HEK293 (cell line): ENCODE data around the gene CCDC122.

Experiments used
- EGR2 ChIP-seq: fragments of 450-650 bp; formaldehyde crosslinking; IDR thresholded peaks from 2 replicates; pipeline ENCODE4 v1.5.1; 2016; ENCODE audit warnings: low read depth, missing biosample characterization, missing genetic modification characterization
- KLF16 ChIP-seq: fragments of 450-650 bp; formaldehyde crosslinking; IDR thresholded peaks from 2 replicates; pipeline ENCODE4 v1.5.1; 2017; ENCODE audit warnings: missing biosample characterization, missing genetic modification characterization
- KLF9 ChIP-seq: fragments of 450-650 bp; formaldehyde crosslinking; IDR thresholded peaks from 2 replicates; pipeline ENCODE4 v1.5.1; 2016; ENCODE audit warnings: missing biosample characterization, missing genetic modification characterization, low read depth
- OVOL3 ChIP-seq: fragments of 450-650 bp; formaldehyde crosslinking; IDR thresholded peaks from 2 replicates; pipeline ENCODE4 v1.5.1; 2016; ENCODE audit warnings: missing biosample characterization, missing genetic modification characterization
- SP2 ChIP-seq: fragments of 450-650 bp; formaldehyde crosslinking; IDR thresholded peaks from 2 replicates; pipeline ENCODE4 v1.5.1; 2016; ENCODE audit warnings: missing biosample characterization, missing genetic modification characterization
- ZBTB48 ChIP-seq: fragments of 450-650 bp; formaldehyde crosslinking; IDR thresholded peaks from 2 replicates; pipeline ENCODE4 v1.5.1; 2016; ENCODE audit warnings: missing biosample characterization, missing genetic modification characterization
- ZFP3 ChIP-seq: fragments of 450-650 bp; formaldehyde crosslinking; IDR thresholded peaks from 2 replicates; pipeline ENCODE4 v1.5.1; 2016; ENCODE audit warnings: low read depth, missing biosample characterization, missing genetic modification characterization
- ZNF223 ChIP-seq: fragments of 450-650 bp; formaldehyde crosslinking; IDR thresholded peaks from 2 replicates; pipeline ENCODE4 v1.5.1; 2016; ENCODE audit warnings: missing biosample characterization, missing genetic modification characterization
- ZNF311 ChIP-seq: fragments of 450-650 bp; formaldehyde crosslinking; IDR thresholded peaks from 2 replicates; pipeline ENCODE4 v1.5.1; 2017; ENCODE audit warnings: missing biosample characterization, missing genetic modification characterization, borderline replicate concordance
- ZNF555 ChIP-seq: fragments of 450-650 bp; formaldehyde crosslinking; conservative IDR thresholded peaks from 2 replicates; pipeline ENCODE4 v1.5.1; 2017; ENCODE audit warnings: missing biosample characterization, mild to moderate bottlenecking, missing genetic modification characterization, inconsistent platforms
- ZNF658 ChIP-seq: fragments of 450-650 bp; formaldehyde crosslinking; IDR thresholded peaks from 2 replicates; pipeline ENCODE4; 2016; ENCODE audit warnings: missing biosample characterization, missing genetic modification characterization
- ZNF660 ChIP-seq: fragments of 450-650 bp; IDR thresholded peaks from 2 replicates; pipeline ENCODE4 v1.5.1; 2018; ENCODE audit warnings: missing biosample characterization, mild to moderate bottlenecking, missing genetic modification characterization
- ZNF76 ChIP-seq: fragments of 450-650 bp; formaldehyde crosslinking; IDR thresholded peaks from 2 replicates; pipeline ENCODE4; 2016; ENCODE audit warnings: low read depth, missing biosample characterization, missing genetic modification characterization, borderline replicate concordance
- TF ChIP-seq, protein P1 (sequence below): fragments of 450-650 bp; formaldehyde crosslinking; IDR thresholded peaks from 2 replicates; pipeline ENCODE4 v1.5.1; 2017; ENCODE audit warnings: missing biosample characterization, missing genetic modification characterization
- TF ChIP-seq, protein P2 (sequence below): fragments of 450-650 bp; formaldehyde crosslinking; IDR thresholded peaks from 2 replicates; pipeline ENCODE4 v1.5.1; 2016; ENCODE audit warnings: missing biosample characterization, missing genetic modification characterization
- TF ChIP-seq, protein P3 (sequence below): fragments of 450-650 bp; IDR thresholded peaks from 2 replicates; pipeline ENCODE4 v1.5.1; 2018; ENCODE audit warnings: missing biosample characterization, missing genetic modification characterization
- TF ChIP-seq, protein P4 (sequence below): fragments of 450-650 bp; formaldehyde crosslinking; conservative IDR thresholded peaks from 2 replicates; pipeline ENCODE4 v1.5.1; 2016; ENCODE audit warnings: low read depth, missing biosample characterization, missing genetic modification characterization
- TF ChIP-seq, protein P5 (sequence below): fragments of 450-650 bp; formaldehyde crosslinking; optimal IDR thresholded peaks from 2 replicates; pipeline ENCODE3; 2016; ENCODE audit warnings: missing biosample characterization, mild to moderate bottlenecking, missing genetic modification characterization
- TF ChIP-seq, protein P6 (sequence below): fragments of 450-650 bp; formaldehyde crosslinking; IDR thresholded peaks from 2 replicates; pipeline ENCODE4 v1.5.1; 2017; ENCODE audit warnings: missing biosample characterization, missing genetic modification characterization

The CCDC122 gene

DNA sequence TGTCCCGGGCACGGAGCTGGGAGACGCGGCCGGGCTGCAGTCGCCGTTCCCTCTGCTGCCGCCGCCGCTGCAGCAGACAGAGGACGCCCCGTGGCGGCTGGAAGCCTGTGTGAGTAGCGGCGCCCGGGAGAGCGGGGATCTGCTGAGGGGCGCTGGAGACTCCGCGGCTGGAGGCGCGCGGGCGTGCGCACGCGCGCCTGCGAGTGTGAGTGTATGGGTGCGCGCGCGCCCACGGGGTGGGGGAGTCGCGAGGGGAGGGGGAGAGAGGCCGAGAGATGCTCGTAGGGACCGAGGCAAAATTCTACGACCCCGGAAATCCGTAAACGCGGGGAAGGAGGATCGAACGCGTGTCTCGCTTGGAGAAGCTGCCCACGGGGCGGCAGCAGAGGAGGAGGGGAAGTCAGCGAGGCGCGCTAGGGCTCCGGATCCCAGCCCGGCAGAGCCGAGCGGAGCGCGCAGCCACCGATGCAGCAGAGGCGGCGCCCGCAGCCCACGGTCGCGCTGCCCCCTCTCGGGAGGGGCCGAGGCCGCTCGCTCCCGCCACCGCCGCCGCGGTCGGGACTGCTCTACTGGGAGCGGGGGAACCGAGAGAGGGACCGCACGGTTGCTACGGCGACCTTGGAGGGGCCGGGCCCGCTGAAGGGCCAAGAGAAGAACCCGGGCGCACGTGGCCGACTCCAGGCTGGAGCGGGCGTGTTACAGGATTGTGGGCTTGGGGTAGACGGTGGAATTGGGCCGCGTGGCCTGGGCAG is 92.6 kb downstream of the CCDC122 start, which contains the start of gene ENOX1 (continued):
- no peak for TF ChIP-seq ZFP3
- peak; percentile 78 for TF ChIP-seq EGR2
- TF ChIP-seq, protein P1, sequence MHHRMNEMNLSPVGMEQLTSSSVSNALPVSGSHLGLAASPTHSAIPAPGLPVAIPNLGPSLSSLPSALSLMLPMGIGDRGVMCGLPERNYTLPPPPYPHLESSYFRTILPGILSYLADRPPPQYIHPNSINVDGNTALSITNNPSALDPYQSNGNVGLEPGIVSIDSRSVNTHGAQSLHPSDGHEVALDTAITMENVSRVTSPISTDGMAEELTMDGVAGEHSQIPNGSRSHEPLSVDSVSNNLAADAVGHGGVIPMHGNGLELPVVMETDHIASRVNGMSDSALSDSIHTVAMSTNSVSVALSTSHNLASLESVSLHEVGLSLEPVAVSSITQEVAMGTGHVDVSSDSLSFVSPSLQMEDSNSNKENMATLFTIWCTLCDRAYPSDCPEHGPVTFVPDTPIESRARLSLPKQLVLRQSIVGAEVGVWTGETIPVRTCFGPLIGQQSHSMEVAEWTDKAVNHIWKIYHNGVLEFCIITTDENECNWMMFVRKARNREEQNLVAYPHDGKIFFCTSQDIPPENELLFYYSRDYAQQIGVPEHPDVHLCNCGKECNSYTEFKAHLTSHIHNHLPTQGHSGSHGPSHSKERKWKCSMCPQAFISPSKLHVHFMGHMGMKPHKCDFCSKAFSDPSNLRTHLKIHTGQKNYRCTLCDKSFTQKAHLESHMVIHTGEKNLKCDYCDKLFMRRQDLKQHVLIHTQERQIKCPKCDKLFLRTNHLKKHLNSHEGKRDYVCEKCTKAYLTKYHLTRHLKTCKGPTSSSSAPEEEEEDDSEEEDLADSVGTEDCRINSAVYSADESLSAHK (tag by site-specific recombination): no peak
- no peak for TF ChIP-seq ZNF658 (tag by site-specific recombination)
- TF ChIP-seq OVOL3 (tag by site-specific recombination): no peak
- peak; percentile 98 for TF ChIP-seq ZBTB48 (tag by site-specific recombination)
- TF ChIP-seq ZNF311 (tag by site-specific recombination): no peak
- TF ChIP-seq, protein P2, sequence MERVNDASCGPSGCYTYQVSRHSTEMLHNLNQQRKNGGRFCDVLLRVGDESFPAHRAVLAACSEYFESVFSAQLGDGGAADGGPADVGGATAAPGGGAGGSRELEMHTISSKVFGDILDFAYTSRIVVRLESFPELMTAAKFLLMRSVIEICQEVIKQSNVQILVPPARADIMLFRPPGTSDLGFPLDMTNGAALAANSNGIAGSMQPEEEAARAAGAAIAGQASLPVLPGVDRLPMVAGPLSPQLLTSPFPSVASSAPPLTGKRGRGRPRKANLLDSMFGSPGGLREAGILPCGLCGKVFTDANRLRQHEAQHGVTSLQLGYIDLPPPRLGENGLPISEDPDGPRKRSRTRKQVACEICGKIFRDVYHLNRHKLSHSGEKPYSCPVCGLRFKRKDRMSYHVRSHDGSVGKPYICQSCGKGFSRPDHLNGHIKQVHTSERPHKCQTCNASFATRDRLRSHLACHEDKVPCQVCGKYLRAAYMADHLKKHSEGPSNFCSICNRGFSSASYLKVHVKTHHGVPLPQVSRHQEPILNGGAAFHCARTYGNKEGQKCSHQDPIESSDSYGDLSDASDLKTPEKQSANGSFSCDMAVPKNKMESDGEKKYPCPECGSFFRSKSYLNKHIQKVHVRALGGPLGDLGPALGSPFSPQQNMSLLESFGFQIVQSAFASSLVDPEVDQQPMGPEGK: peak; percentile 56; the same call in 1 of the 2 replicates
- TF ChIP-seq SP2 (tag by site-specific recombination): peak; percentile 47
- TF ChIP-seq, protein P3, sequence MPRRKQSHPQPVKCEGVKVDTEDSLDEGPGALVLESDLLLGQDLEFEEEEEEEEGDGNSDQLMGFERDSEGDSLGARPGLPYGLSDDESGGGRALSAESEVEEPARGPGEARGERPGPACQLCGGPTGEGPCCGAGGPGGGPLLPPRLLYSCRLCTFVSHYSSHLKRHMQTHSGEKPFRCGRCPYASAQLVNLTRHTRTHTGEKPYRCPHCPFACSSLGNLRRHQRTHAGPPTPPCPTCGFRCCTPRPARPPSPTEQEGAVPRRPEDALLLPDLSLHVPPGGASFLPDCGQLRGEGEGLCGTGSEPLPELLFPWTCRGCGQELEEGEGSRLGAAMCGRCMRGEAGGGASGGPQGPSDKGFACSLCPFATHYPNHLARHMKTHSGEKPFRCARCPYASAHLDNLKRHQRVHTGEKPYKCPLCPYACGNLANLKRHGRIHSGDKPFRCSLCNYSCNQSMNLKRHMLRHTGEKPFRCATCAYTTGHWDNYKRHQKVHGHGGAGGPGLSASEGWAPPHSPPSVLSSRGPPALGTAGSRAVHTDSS: no peak
- TF ChIP-seq, protein P4, sequence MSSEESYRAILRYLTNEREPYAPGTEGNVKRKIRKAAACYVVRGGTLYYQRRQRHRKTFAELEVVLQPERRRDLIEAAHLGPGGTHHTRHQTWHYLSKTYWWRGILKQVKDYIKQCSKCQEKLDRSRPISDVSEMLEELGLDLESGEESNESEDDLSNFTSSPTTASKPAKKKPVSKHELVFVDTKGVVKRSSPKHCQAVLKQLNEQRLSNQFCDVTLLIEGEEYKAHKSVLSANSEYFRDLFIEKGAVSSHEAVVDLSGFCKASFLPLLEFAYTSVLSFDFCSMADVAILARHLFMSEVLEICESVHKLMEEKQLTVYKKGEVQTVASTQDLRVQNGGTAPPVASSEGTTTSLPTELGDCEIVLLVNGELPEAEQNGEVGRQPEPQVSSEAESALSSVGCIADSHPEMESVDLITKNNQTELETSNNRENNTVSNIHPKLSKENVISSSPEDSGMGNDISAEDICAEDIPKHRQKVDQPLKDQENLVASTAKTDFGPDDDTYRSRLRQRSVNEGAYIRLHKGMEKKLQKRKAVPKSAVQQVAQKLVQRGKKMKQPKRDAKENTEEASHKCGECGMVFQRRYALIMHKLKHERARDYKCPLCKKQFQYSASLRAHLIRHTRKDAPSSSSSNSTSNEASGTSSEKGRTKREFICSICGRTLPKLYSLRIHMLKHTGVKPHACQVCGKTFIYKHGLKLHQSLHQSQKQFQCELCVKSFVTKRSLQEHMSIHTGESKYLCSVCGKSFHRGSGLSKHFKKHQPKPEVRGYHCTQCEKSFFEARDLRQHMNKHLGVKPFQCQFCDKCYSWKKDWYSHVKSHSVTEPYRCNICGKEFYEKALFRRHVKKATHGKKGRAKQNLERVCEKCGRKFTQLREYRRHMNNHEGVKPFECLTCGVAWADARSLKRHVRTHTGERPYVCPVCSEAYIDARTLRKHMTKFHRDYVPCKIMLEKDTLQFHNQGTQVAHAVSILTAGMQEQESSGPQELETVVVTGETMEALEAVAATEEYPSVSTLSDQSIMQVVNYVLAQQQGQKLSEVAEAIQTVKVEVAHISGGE (tag by site-specific recombination): no peak
- TF ChIP-seq ZNF76 (tag by site-specific recombination): peak; percentile 51; the same call in 1 of the 2 replicates
- TF ChIP-seq, protein P5, sequence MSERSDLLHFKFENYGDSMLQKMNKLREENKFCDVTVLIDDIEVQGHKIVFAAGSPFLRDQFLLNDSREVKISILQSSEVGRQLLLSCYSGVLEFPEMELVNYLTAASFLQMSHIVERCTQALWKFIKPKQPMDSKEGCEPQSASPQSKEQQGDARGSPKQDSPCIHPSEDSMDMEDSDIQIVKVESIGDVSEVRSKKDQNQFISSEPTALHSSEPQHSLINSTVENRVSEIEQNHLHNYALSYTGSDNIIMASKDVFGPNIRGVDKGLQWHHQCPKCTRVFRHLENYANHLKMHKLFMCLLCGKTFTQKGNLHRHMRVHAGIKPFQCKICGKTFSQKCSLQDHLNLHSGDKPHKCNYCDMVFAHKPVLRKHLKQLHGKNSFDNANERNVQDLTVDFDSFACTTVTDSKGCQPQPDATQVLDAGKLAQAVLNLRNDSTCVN (tag by site-specific recombination): peak; percentile 96
- TF ChIP-seq KLF16 (tag by site-specific recombination): peak; percentile 28
- TF ChIP-seq KLF9 (tag by site-specific recombination): no peak
- TF ChIP-seq ZNF555 (tag by site-specific recombination): no peak
- peak; percentile 93 for TF ChIP-seq ZNF660 (tag by site-specific recombination)
- TF ChIP-seq, protein P6, sequence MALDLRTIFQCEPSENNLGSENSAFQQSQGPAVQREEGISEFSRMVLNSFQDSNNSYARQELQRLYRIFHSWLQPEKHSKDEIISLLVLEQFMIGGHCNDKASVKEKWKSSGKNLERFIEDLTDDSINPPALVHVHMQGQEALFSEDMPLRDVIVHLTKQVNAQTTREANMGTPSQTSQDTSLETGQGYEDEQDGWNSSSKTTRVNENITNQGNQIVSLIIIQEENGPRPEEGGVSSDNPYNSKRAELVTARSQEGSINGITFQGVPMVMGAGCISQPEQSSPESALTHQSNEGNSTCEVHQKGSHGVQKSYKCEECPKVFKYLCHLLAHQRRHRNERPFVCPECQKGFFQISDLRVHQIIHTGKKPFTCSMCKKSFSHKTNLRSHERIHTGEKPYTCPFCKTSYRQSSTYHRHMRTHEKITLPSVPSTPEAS (tag by site-specific recombination): no peak; the same call in 1 of the 2 replicates
- TF ChIP-seq ZNF223 (tag by site-specific recombination): no peak
